Measurements from ENCODE around the gene CD38. TPM values are rescaled to one million over a fixed set of nuclear protein-coding genes. Genes with fewer than 3 reads are reported as not detected.
"Not testable (repeated sequence)": the region's sequence is repeated elsewhere in the genome, so short reads cannot be mapped to it uniquely, and the experiment has no call there.

The CD38 gene
- total and polyA plus RNA-seq, 4 donors: 3.2 to 9.4 (median 5.3) TPM

- Histone ChIP-seq H3K4me3 (ENCODE audit: low read depth in 1 of 3, low read length in 3 of 3) (no peak overlapping the region), H3K36me3 (ENCODE audit: control insufficient read depth in 4 of 4, insufficient read depth in 3 of 4, low read depth in 1 of 4, low read length in 3 of 4) (no peaks in the 10 kb centered on the region), H3K27me3 (ENCODE audit: control insufficient read depth in 4 of 4, insufficient read depth in 4 of 4, low read length in 3 of 4) (no peaks in the 10 kb centered on the region), H3K9me3 (ENCODE audit: control insufficient read depth in 4 of 4, low read length in 3 of 4) (no peaks in the 10 kb centered on the region), H3K27ac (ENCODE audit: low read depth in 1 of 2, low read length in 2 of 2) (no peak overlapping the region), H3K9ac (ENCODE audit: low read depth in 1 of 2, low read length in 2 of 2) (no peak overlapping the region), H3K4me1 (ENCODE audit: control insufficient read depth in 4 of 4, insufficient read depth in 4 of 4, low read length in 3 of 4) (no peaks in the 10 kb centered on the region)
- TF ChIP-seq JUND (IDR thresholded peaks at IDR 0.05): no peak
- no peak for TF ChIP-seq GABPA (IDR thresholded peaks at IDR 0.05 in 1 of 2, conservative IDR thresholded peaks at IDR 0.05 in 1 of 2)
- TF ChIP-seq HNF4A (conservative IDR thresholded peaks at IDR 0.05): no peak
- no peak for TF ChIP-seq FOXA1 (IDR thresholded peaks at IDR 0.05)
- no peak for TF ChIP-seq MAX (IDR thresholded peaks at IDR 0.05)
- no peak for TF ChIP-seq RAD21 (IDR thresholded peaks at IDR 0.05)
- no peak for TF ChIP-seq EGR1 (IDR thresholded peaks at IDR 0.05; ENCODE audit: low read depth in 2 of 2)
- TF ChIP-seq FOXA2 (IDR thresholded peaks at IDR 0.05): no peak
- 76% methylated on average over 7 of the region's 7 CpGs for WGBS
- no peak for DNase-seq (ENCODE audit: low spot score)
These were observed 77.8 kb downstream of the CD38 start for GRCh38 chr4:15855804-15856475.

GRCh38 chr4:15861198-15861597 lies 83.1 kb downstream of the CD38 start:
- 79% methylated on average over 4 of the region's 4 CpGs for WGBS
- H3K4me3 ChIP-seq (ENCODE audit: low read depth in 1 of 3, low read length in 3 of 3); H3K9me3 ChIP-seq (ENCODE audit: control insufficient read depth in 4 of 4, low read length in 3 of 4); H3K36me3 ChIP-seq (ENCODE audit: control insufficient read depth in 4 of 4, insufficient read depth in 3 of 4, low read depth in 1 of 4, low read length in 3 of 4); H3K4me1 ChIP-seq (ENCODE audit: control insufficient read depth in 4 of 4, insufficient read depth in 4 of 4, low read length in 3 of 4); H3K27me3 ChIP-seq (ENCODE audit: control insufficient read depth in 4 of 4, insufficient read depth in 4 of 4, low read length in 3 of 4); DNase-seq (ENCODE audit: low spot score); H3K9ac ChIP-seq (ENCODE audit: low read depth in 1 of 2, low read length in 2 of 2); H3K27ac ChIP-seq (ENCODE audit: low read depth in 1 of 2, low read length in 2 of 2): not testable (repeated sequence)

GRCh38 chr4:15864651-15865566 lies 86.8 kb downstream of the CD38 start:
- TF ChIP-seq JUND (IDR thresholded peaks at IDR 0.05): no peak
- Histone ChIP-seq H3K4me3 (ENCODE audit: low read depth in 1 of 3, low read length in 3 of 3) (no peak overlapping the region), H3K27ac (ENCODE audit: low read depth in 1 of 2, low read length in 2 of 2) (no peak overlapping the region)

GRCh38 chr4:15868111-15868510 lies 90.0 kb downstream of the CD38 start:
- DNase-seq (ENCODE audit: low spot score): no peak
- Histone ChIP-seq H3K4me3 (ENCODE audit: low read depth in 1 of 3, low read length in 3 of 3) (no peak overlapping the region), H3K27me3 (ENCODE audit: control insufficient read depth in 4 of 4, insufficient read depth in 4 of 4, low read length in 3 of 4) (no peaks in the 10 kb centered on the region), H3K9ac (ENCODE audit: low read depth in 1 of 2, low read length in 2 of 2) (no peak overlapping the region), H3K4me1 (ENCODE audit: control insufficient read depth in 4 of 4, insufficient read depth in 4 of 4, low read length in 3 of 4) (no peaks in the 10 kb centered on the region), H3K9me3 (ENCODE audit: control insufficient read depth in 4 of 4, low read length in 3 of 4) (no peaks in the 10 kb centered on the region), H3K27ac (ENCODE audit: low read depth in 1 of 2, low read length in 2 of 2) (no peak overlapping the region), H3K36me3 (ENCODE audit: control insufficient read depth in 4 of 4, insufficient read depth in 3 of 4, low read depth in 1 of 4, low read length in 3 of 4) (no peaks in the 10 kb centered on the region)
- WGBS: 68% methylated on average over 3 of the region's 3 CpGs
- TF ChIP-seq FOXA2 (IDR thresholded peaks at IDR 0.05): no peak
- no peak for TF ChIP-seq SP1 (IDR thresholded peaks at IDR 0.05)
- TF ChIP-seq MAX (IDR thresholded peaks at IDR 0.05): no peak
- TF ChIP-seq REST (IDR thresholded peaks at IDR 0.05): no peak
- no peak for TF ChIP-seq EGR1 (IDR thresholded peaks at IDR 0.05; ENCODE audit: low read depth in 2 of 2)
- TF ChIP-seq, protein P1, sequence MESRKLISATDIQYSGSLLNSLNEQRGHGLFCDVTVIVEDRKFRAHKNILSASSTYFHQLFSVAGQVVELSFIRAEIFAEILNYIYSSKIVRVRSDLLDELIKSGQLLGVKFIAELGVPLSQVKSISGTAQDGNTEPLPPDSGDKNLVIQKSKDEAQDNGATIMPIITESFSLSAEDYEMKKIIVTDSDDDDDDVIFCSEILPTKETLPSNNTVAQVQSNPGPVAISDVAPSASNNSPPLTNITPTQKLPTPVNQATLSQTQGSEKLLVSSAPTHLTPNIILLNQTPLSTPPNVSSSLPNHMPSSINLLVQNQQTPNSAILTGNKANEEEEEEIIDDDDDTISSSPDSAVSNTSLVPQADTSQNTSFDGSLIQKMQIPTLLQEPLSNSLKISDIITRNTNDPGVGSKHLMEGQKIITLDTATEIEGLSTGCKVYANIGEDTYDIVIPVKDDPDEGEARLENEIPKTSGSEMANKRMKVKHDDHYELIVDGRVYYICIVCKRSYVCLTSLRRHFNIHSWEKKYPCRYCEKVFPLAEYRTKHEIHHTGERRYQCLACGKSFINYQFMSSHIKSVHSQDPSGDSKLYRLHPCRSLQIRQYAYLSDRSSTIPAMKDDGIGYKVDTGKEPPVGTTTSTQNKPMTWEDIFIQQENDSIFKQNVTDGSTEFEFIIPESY (IDR thresholded peaks at IDR 0.05): no peak
- no peak for TF ChIP-seq NR2F2 (IDR thresholded peaks at IDR 0.05)
- no peak for TF ChIP-seq FOXA1 (IDR thresholded peaks at IDR 0.05)
- TF ChIP-seq HNF4G (IDR thresholded peaks at IDR 0.05): no peak
- no peak for TF ChIP-seq RAD21 (IDR thresholded peaks at IDR 0.05)

More at GRCh38 chr4:15864651-15865566, 86.8 kb downstream of the CD38 start:
- H3K27me3 ChIP-seq (ENCODE audit: control insufficient read depth in 4 of 4, insufficient read depth in 4 of 4, low read length in 3 of 4): no peaks in the 10 kb centered on the region
- no peaks in the 10 kb centered on the region for H3K9me3 ChIP-seq (ENCODE audit: control insufficient read depth in 4 of 4, low read length in 3 of 4)
- DNase-seq (ENCODE audit: low spot score): no peak
- no peaks in the 10 kb centered on the region for H3K4me1 ChIP-seq (ENCODE audit: control insufficient read depth in 4 of 4, insufficient read depth in 4 of 4, low read length in 3 of 4)
- H3K9ac ChIP-seq (ENCODE audit: low read depth in 1 of 2, low read length in 2 of 2): no peak overlapping the region
- 66% methylated on average over 2 of the region's 2 CpGs for WGBS
- H3K36me3 ChIP-seq (ENCODE audit: control insufficient read depth in 4 of 4, insufficient read depth in 3 of 4, low read depth in 1 of 4, low read length in 3 of 4): no peaks in the 10 kb centered on the region
